ENCODE results near the gene PHF21A.

Gene PHF21A

GRCh38 chr11:46141597-46141996 lies 20.3 kb upstream of the PHF21A start:
- no peak for TF ChIP-seq CTCF (IDR thresholded peaks at IDR 0.05; ENCODE audit: low read depth, low read length)
- TF ChIP-seq MAX (IDR thresholded peaks at IDR 0.05; ENCODE audit: low read depth, low read length): no peak
- no peak for TF ChIP-seq MYC (IDR thresholded peaks at IDR 0.05; ENCODE audit: low read depth, low read length)
- TF ChIP-seq POLR2A (IDR thresholded peaks at IDR 0.05; ENCODE audit: extremely low read depth, insufficient read length): no peak
- H3K4me3 ChIP-seq (ENCODE audit: low read depth, low read length): no peak overlapping the region
- DNase-seq (ENCODE audit: low read depth): no peak

GRCh38 chr11:46134540-46134939 lies 13.3 kb upstream of the PHF21A start:
- H3K4me3 ChIP-seq (ENCODE audit: low read depth, low read length): no peak overlapping the region
- no peak for DNase-seq (ENCODE audit: low read depth)
- TF ChIP-seq MYC (IDR thresholded peaks at IDR 0.05; ENCODE audit: low read depth, low read length): no peak
- TF ChIP-seq MAX (IDR thresholded peaks at IDR 0.05; ENCODE audit: low read depth, low read length): no peak
- no peak for TF ChIP-seq POLR2A (IDR thresholded peaks at IDR 0.05; ENCODE audit: extremely low read depth, insufficient read length)
- TF ChIP-seq CTCF (IDR thresholded peaks at IDR 0.05; ENCODE audit: low read depth, low read length): no peak

- DNase-seq (ENCODE audit: low read depth): no peak
- no peak overlapping the region for H3K4me3 ChIP-seq (ENCODE audit: low read depth, low read length)
- TF ChIP-seq MYC (IDR thresholded peaks at IDR 0.05; ENCODE audit: low read depth, low read length) (no peak), MAX (IDR thresholded peaks at IDR 0.05; ENCODE audit: low read depth, low read length) (no peak), CTCF (IDR thresholded peaks at IDR 0.05; ENCODE audit: low read depth, low read length) (no peak), POLR2A (IDR thresholded peaks at IDR 0.05; ENCODE audit: extremely low read depth, insufficient read length) (no peak)
Measured at GRCh38 chr11:46134061-46134460, 12.8 kb upstream of the PHF21A start.

GRCh38 chr11:46133119-46133518 lies 11.9 kb upstream of the PHF21A start:
- DNase-seq (ENCODE audit: low read depth): no peak
- TF ChIP-seq MYC (IDR thresholded peaks at IDR 0.05; ENCODE audit: low read depth, low read length) (no peak), POLR2A (IDR thresholded peaks at IDR 0.05; ENCODE audit: extremely low read depth, insufficient read length) (no peak), CTCF (IDR thresholded peaks at IDR 0.05; ENCODE audit: low read depth, low read length) (no peak), MAX (IDR thresholded peaks at IDR 0.05; ENCODE audit: low read depth, low read length) (no peak)

GRCh38 chr11:46130286-46130940 lies 9.2 kb upstream of the PHF21A start:
- no peak for DNase-seq (ENCODE audit: low read depth)
- H3K4me3 ChIP-seq (ENCODE audit: low read depth, low read length): no peak overlapping the region
- TF ChIP-seq MAX (IDR thresholded peaks at IDR 0.05; ENCODE audit: low read depth, low read length) (no peak), CTCF (IDR thresholded peaks at IDR 0.05; ENCODE audit: low read depth, low read length) (no peak), POLR2A (IDR thresholded peaks at IDR 0.05; ENCODE audit: extremely low read depth, insufficient read length) (no peak), MYC (IDR thresholded peaks at IDR 0.05; ENCODE audit: low read depth, low read length) (no peak)

More at GRCh38 chr11:46133119-46133518, 11.9 kb upstream of the PHF21A start:
- no peak overlapping the region for H3K4me3 ChIP-seq (ENCODE audit: low read depth, low read length)

Measured in NB4 (cell line).